ENCODE data around the gene PABPN1L.

DNA sequence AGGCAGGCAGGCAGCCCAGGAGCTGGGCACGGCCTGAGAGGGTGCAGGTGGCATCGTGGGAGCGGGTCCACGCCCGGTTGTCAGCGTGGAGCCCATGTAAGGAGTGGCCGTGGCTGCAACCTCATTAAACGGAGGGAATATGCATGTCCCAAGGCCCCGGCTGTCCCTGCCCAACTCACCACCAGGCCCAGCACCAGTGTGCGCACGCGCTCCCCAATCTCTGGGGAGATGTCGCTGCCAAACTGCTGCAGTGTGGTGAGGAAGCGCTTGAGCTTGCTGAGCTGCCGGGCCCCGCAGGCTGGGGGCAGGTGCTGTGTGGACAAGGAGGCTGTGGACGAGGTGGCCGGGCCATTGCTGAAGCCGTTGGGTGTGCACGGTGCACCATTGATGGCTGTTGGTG, 25.6 kb upstream of the PABPN1L start:
- TF ChIP-seq, protein P1, sequence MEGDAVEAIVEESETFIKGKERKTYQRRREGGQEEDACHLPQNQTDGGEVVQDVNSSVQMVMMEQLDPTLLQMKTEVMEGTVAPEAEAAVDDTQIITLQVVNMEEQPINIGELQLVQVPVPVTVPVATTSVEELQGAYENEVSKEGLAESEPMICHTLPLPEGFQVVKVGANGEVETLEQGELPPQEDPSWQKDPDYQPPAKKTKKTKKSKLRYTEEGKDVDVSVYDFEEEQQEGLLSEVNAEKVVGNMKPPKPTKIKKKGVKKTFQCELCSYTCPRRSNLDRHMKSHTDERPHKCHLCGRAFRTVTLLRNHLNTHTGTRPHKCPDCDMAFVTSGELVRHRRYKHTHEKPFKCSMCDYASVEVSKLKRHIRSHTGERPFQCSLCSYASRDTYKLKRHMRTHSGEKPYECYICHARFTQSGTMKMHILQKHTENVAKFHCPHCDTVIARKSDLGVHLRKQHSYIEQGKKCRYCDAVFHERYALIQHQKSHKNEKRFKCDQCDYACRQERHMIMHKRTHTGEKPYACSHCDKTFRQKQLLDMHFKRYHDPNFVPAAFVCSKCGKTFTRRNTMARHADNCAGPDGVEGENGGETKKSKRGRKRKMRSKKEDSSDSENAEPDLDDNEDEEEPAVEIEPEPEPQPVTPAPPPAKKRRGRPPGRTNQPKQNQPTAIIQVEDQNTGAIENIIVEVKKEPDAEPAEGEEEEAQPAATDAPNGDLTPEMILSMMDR (conservative IDR thresholded peaks at IDR 0.05) = no peak
- no peak for TF ChIP-seq ZFX (IDR thresholded peaks at IDR 0.05)

Data from C4-2B (cell line).